ENCODE data around the gene SLC35E1. TPM values are rescaled to one million over a fixed set of nuclear protein-coding genes. Genes with fewer than 3 reads are reported as not detected.
A peak's percentile ranks its signal among the peaks of the same experiment; 100 is the strongest.

Gene SLC35E1
- total RNA-seq, 2 experiments from 2014 or later = 72.3 to 76.3 TPM

DNA sequence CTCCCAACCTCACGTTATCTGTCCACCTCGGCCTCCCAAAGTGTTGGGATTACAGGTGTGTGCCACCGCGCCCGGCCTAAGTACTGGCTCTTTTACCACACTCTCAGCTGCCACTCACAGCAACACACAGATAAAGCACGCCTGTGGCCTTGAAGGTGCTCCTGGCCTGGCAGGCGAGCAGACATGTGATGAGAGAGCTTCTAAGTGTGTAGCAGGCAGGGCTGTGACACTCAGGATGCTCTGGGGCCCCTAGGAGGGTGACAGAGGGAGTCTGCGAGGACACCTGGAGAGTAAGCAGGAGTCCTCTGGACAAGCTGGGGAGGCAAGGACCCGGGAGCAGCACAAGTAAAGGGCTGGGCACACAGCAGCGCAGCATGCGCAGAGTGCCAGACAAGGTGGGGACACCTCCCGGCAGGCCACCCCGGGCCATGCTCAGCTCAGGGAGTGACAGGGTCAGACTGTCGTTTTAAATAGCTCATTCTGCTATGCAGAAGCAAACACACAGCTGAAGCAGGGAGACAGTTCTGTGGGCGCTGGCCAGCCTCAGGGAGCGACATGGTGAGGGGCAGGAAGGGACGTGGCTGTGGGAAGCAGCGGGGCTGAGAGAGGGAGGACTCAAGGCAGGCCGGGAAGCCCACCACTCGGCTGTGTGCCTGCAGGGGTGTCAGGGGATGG, 29.3 kb upstream of the SLC35E1 start:
- CTCF ChIA-PET = no interaction called here
- Histone ChIP-seq H3K4me3 (ENCODE audit: low read length) (no peak overlapping the region), H3K27ac (ENCODE audit: low read depth in 1 of 2, low read length in 2 of 2) (no peak overlapping the region), H3K9me3 (ENCODE audit: control insufficient read depth in 1 of 2, insufficient read depth in 1 of 2, low read length in 2 of 2) (no peaks in the 10 kb centered on the region), H3K36me3 (ENCODE audit: insufficient read depth, low read length) (peaks cover 13% of the 10 kb centered on the region), H3K27me3 (ENCODE audit: control insufficient read depth in 1 of 2, insufficient read depth in 2 of 2, low read length in 2 of 2) (no peaks in the 10 kb centered on the region), H3K4me1 (ENCODE audit: insufficient read depth, low read length) (peaks cover 38% of the 10 kb centered on the region)
- ATAC-seq (ENCODE audit: poor library complexity) = no peak
- intact Hi-C loops (cut with DNase I, micrococcal nuclease) = no loop called here
- POLR2A ChIA-PET = interaction anchor here (1.0 kb wide), 1 partner anchor 26 kb away, joined by 3 read pairs; no protein-coding TSS in a partner anchor
- Mint-ChIP-seq H3K4me3 (no peak overlapping the region), H3K27me3 (no peaks in the 10 kb centered on the region), H3K4me1 (ENCODE audit: low read depth) (peaks cover 55% of the 10 kb centered on the region), H3K36me3 (ENCODE audit: low read depth) (peaks cover 5% of the 10 kb centered on the region), H3K27ac (no peak overlapping the region), H3K9me3 (no peaks in the 10 kb centered on the region)
- no peak for DNase-seq
- TF ChIP-seq, protein P1, sequence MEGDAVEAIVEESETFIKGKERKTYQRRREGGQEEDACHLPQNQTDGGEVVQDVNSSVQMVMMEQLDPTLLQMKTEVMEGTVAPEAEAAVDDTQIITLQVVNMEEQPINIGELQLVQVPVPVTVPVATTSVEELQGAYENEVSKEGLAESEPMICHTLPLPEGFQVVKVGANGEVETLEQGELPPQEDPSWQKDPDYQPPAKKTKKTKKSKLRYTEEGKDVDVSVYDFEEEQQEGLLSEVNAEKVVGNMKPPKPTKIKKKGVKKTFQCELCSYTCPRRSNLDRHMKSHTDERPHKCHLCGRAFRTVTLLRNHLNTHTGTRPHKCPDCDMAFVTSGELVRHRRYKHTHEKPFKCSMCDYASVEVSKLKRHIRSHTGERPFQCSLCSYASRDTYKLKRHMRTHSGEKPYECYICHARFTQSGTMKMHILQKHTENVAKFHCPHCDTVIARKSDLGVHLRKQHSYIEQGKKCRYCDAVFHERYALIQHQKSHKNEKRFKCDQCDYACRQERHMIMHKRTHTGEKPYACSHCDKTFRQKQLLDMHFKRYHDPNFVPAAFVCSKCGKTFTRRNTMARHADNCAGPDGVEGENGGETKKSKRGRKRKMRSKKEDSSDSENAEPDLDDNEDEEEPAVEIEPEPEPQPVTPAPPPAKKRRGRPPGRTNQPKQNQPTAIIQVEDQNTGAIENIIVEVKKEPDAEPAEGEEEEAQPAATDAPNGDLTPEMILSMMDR (IDR thresholded peaks at IDR 0.05) = no peak

DNA sequence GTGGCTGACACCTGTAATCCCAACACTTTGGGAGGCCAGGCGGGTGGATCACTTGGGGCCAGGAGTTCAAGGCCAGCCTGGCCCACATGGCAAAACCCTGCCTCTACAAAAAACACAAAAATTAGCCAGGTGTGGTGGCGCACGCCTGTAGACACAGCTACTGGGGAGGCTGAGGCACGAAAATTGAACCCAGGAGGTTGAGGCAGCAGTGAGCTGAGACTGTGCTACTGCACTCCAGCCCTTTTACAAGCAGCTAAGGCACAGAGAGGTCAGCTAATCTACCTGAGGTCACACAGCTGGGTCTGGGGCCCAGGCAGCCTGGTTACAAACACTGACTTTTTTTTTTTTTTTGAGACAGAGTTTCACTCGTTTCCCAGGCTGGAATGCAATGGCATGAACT, 28.6 kb upstream of the SLC35E1 start:
- ChIA-PET CTCF (no interaction called here), POLR2A (interaction anchor here (0.6 kb wide), 1 partner anchor 13 kb away, joined by 3 read pairs; no protein-coding TSS in a partner anchor)
- DNase-seq = no peak

DNA sequence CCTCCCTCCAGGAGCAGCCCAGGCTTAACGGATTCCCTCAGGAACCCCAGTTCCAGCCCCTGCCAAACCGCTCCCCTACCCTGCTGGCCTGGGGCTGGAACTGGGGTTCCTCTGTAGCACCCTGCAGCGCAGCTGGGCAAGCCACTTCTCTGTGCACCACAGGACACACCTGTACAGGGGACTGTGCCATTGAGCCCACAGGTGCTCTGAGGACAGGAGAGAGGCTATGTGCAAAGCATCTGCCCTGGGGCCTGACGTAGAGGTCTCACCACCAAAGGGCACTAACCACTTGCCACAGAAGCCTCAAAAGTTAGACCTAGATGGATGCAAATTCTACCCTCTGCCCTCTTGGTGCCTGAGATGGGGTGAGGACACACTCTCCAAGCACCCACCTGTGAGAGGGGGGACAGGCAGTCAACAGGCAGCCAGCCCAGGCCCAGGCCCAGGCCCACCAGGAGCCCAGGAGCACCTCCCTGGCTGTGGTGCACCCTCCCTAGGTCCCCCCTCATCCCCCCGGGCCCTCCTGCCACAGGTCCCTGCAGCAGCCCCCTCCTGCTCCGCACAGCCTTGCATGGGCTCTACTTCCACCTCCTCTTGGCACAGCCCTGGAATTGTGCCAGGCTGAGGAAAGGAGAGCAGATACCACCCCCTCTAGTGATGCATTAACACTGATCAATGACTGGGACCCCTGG, 27.6 kb upstream of the SLC35E1 start:
- Histone ChIP-seq H3K27ac (ENCODE audit: low read depth in 1 of 2, low read length in 2 of 2) (no peak overlapping the region), H3K27me3 (ENCODE audit: control insufficient read depth in 1 of 2, insufficient read depth in 2 of 2, low read length in 2 of 2) (no peaks in the 10 kb centered on the region), H3K36me3 (ENCODE audit: insufficient read depth, low read length) (peaks cover 5% of the 10 kb centered on the region), H3K4me3 (ENCODE audit: low read length) (no peak overlapping the region), H3K9me3 (ENCODE audit: control insufficient read depth in 1 of 2, insufficient read depth in 1 of 2, low read length in 2 of 2) (no peaks in the 10 kb centered on the region), H3K4me1 (ENCODE audit: insufficient read depth, low read length) (peaks cover 52% of the 10 kb centered on the region)
- H3K9me3 Mint-ChIP-seq = no peaks in the 10 kb centered on the region
- no peak for ATAC-seq (ENCODE audit: poor library complexity)
- H3K27me3 Mint-ChIP-seq = no peaks in the 10 kb centered on the region
- CTCF ChIA-PET = no interaction called here
- POLR2A ChIA-PET = no interaction called here
- H3K4me1 Mint-ChIP-seq (ENCODE audit: low read depth) = peaks cover 61% of the 10 kb centered on the region
- intact Hi-C loops (cut with DNase I, micrococcal nuclease) = no loop called here
- TF ChIP-seq, protein P1 (IDR thresholded peaks at IDR 0.05) = no peak
- no peak overlapping the region for H3K4me3 Mint-ChIP-seq
- H3K36me3 Mint-ChIP-seq (ENCODE audit: low read depth) = peaks cover 5% of the 10 kb centered on the region
- DNase-seq = no peak
- H3K27ac Mint-ChIP-seq = peak overlapping the region; percentile 69

More for the DNA sequence above, 28.6 kb upstream of the SLC35E1 start:
- intact Hi-C loops (cut with DNase I, micrococcal nuclease) = no loop called here
- Histone ChIP-seq H3K36me3 (ENCODE audit: insufficient read depth, low read length) (peaks cover 12% of the 10 kb centered on the region), H3K27ac (ENCODE audit: low read depth in 1 of 2, low read length in 2 of 2) (no peak overlapping the region), H3K9me3 (ENCODE audit: control insufficient read depth in 1 of 2, insufficient read depth in 1 of 2, low read length in 2 of 2) (no peaks in the 10 kb centered on the region), H3K4me3 (ENCODE audit: low read length) (no peak overlapping the region), H3K27me3 (ENCODE audit: control insufficient read depth in 1 of 2, insufficient read depth in 2 of 2, low read length in 2 of 2) (no peaks in the 10 kb centered on the region), H3K4me1 (ENCODE audit: insufficient read depth, low read length) (peaks cover 42% of the 10 kb centered on the region)
- Mint-ChIP-seq H3K4me1 (ENCODE audit: low read depth) (peaks cover 61% of the 10 kb centered on the region), H3K9me3 (no peaks in the 10 kb centered on the region), H3K27ac (no peak overlapping the region), H3K27me3 (no peaks in the 10 kb centered on the region), H3K36me3 (ENCODE audit: low read depth) (peaks cover 5% of the 10 kb centered on the region), H3K4me3 (no peak overlapping the region)
- TF ChIP-seq, protein P1 (IDR thresholded peaks at IDR 0.05) = no peak
- ATAC-seq (ENCODE audit: poor library complexity) = no peak

Measured in CD4-positive, alpha-beta T cell (primary cell).